OCI-LY1 (cell line): ENCODE results near the gene CSMD2.

Source experiments
- CTCF ChIP-seq: fragments of 200-600 bp; sonication (generic), shearing (Covaris generic); IDR thresholded peaks from 2 replicates; pipeline ENCODE4 v1.5.1; 2017; ENCODE audit warnings: mild to moderate bottlenecking, antibody characterized with exemption, low read length, moderate library complexity, mixed read lengths
- EZH2 ChIP-seq: fragments of 200-600 bp; sonication (generic), shearing (Covaris generic); IDR thresholded peaks from 2 replicates; pipeline ENCODE4 v1.8.0; 2017; ENCODE audit warnings: borderline replicate concordance, mixed run types, mild to moderate bottlenecking, antibody characterized with exemption, low read length, moderate library complexity, mixed read lengths

DNA sequence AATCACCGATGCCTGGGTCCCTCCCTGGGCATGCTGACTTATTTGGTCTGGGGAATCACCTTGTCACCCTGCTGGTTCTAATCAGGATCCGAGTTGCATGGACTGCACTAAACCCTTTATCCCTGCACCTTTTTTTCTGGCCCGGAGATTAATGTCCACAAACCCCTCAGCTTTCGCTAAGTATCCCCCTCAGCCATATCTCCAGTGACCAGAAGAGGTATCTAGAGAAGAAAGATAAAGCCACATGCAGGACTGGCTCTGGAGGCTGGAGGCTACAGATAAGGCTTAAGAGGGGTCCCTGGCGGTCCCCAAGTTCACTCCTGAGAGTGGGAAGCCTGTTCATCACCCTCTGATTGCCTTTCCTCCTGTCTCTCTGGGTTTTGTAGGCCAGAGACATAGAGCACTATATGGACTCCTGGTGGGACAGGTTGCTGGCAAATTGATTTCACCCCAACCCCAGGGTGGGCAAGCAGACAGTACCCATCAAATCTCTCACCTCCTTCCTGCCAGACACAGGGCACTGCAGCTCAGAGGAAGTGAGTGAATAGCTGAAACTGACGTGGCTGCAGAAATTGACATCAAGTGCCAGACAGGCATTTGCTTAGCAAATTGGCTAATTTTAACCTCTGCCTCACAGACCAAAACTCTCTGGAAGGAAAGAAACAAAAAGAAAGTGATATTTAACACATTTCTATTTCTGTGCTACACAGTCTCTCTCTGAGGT is 262.4 kb downstream of the CSMD2 start:
- TF ChIP-seq CTCF (no peak), EZH2 (no peak)
